GM18519 (cell line): ENCODE results near the gene KRTAP9-8.
"Not testable (repeated sequence)": the region's sequence is repeated elsewhere in the genome, so short reads cannot be mapped to it uniquely, and the experiment has no call there.

Source experiments
- ATAC-seq: cut with Tn5 transposase; IDR thresholded peaks from one replicate; pipeline ENCODE4 v1.9.1; 2021; ENCODE audit warnings: mild to moderate bottlenecking, moderate library complexity; ENCODE audit not compliant: unreplicated experiment, low FRiP score

Gene KRTAP9-8

GRCh38 chr17:41237949-41238437 lies at the start of gene KRTAP9-8:
KRTAP9-8 (plus strand) TSS chr17:41237999; CDS start chr17:41238052, 53 bp downstream.
- ATAC-seq = not testable (repeated sequence)

- not testable (repeated sequence) for ATAC-seq
Observed at GRCh38 chr17:41189837-41190318, 47.9 kb upstream of the KRTAP9-8 start, which contains the start of gene KRTAP9-1. KRTAP9-1 (plus strand) TSS chr17:41189887; CDS start chr17:41189887, 0 bp downstream.

GRCh38 chr17:41190328-41190727 lies 47.5 kb upstream of the KRTAP9-8 start:
- ATAC-seq = no peak

GRCh38 chr17:41196068-41196467 lies 41.7 kb upstream of the KRTAP9-8 start:
- no peak for ATAC-seq

GRCh38 chr17:41199421-41200078 lies 38.2 kb upstream of the KRTAP9-8 start:
- ATAC-seq = no peak

- no peak for ATAC-seq
Observed at GRCh38 chr17:41211845-41212466, 25.8 kb upstream of the KRTAP9-8 start.

- no peak for ATAC-seq
Observed at GRCh38 chr17:41212524-41213169, 25.2 kb upstream of the KRTAP9-8 start.

- no peak for ATAC-seq
Observed at GRCh38 chr17:41215681-41216080, 22.1 kb upstream of the KRTAP9-8 start.

- no peak for ATAC-seq
Observed at GRCh38 chr17:41223821-41224220, 14.0 kb upstream of the KRTAP9-8 start.

- ATAC-seq = no peak
Observed at GRCh38 chr17:41226051-41226450, 11.7 kb upstream of the KRTAP9-8 start.

GRCh38 chr17:41226598-41227095 lies 11.2 kb upstream of the KRTAP9-8 start, which contains the start of gene KRTAP9-2:
KRTAP9-2 (plus strand) TSS chr17:41226648; CDS start chr17:41226655, 7 bp downstream.
- ATAC-seq = not testable (repeated sequence)

GRCh38 chr17:41230094-41230493 lies 7.7 kb upstream of the KRTAP9-8 start:
- no peak for ATAC-seq

- no peak for ATAC-seq
Observed at GRCh38 chr17:41231731-41232130, 6.1 kb upstream of the KRTAP9-8 start.

GRCh38 chr17:41232399-41233105 lies 5.2 kb upstream of the KRTAP9-8 start, which contains the start of gene KRTAP9-3:
KRTAP9-3 (plus strand) TSS chr17:41232449; CDS start chr17:41232502, 53 bp downstream.
- not testable (repeated sequence) for ATAC-seq

GRCh38 chr17:41237116-41237515 lies 683 bp upstream of the KRTAP9-8 start:
- not testable (repeated sequence) for ATAC-seq

GRCh38 chr17:41246995-41247787 lies 9.4 kb downstream of the KRTAP9-8 start:
- ATAC-seq = not testable (repeated sequence)

- ATAC-seq = not testable (repeated sequence)
Observed at GRCh38 chr17:41249637-41250240, 11.9 kb downstream of the KRTAP9-8 start, which contains the start of gene KRTAP9-4. KRTAP9-4 (plus strand) TSS chr17:41249687; CDS start chr17:41249721, 34 bp downstream.

- no peak for ATAC-seq
Observed at GRCh38 chr17:41251261-41251660, 13.5 kb downstream of the KRTAP9-8 start.

GRCh38 chr17:41254861-41255260 lies 17.1 kb downstream of the KRTAP9-8 start:
- ATAC-seq = no peak
